ENCODE results near the gene LRWD1.
"Not testable (repeated sequence)": the region's sequence is repeated elsewhere in the genome, so short reads cannot be mapped to it uniquely, and the experiment has no call there.

The LRWD1 gene

DNA sequence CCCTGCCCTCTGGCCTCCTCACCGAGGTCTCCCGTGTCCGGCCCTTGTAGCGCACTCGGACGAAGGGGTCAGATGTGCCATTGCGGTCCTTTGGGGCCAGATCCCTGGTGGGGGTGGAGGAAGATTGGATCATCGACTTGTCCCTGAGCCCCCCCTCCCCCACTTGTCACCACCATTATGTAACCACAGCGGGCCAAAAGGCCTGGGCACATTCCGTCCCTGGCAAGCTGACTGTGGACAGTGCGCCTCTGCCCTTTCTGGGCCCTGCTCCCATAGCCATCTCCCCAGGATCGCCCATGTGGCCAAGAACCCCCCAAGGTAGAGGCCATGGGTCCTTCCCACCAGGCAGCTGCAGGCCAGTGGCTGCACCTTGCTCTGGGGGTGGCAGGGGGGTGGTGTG, 38.4 kb downstream of the LRWD1 start:
- not testable (repeated sequence) for DNase-seq

DNA sequence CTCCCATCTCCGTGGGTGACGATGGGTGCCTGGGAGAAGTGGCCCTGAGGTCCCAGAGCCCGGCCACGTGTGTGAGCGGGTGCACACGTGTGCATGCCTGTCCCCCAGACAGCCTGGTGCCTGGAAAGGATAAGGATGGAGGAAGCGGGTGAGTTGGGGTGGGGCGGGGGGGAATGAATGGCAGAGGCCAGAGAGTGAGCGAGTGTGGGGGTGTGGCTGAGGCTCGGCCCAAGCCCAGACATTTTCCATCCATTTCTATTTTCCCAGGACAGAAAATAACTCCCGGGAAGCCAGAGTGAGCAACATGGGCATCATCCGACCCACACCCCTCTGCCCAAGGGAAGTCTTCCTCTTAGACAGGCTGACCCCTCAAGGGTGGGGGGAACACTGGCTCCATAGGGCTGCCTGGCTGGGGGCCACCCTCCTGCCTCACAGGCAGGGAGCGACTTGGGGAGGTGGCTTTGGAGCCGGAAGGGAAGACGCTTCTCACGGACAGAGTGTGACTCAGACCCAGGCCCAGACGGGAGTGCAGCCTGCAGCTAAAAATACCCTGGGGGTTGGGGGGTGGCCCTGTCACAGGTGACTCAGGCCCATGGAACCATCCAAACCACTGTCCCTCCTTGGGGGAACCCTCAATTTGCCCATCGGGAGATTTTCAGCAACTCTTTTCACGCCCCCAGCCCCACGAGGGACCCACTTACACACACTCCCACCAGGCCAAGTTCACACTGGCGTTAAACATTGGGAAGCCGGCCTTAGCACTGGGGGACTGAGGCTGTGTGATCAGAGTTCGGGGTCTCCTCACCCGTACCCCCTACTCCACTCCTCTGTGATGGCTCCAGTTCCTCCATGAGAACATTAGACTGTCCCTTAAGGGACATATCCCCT, 40.8 kb downstream of the LRWD1 start:
- DNase-seq, result not testable (repeated sequence)

DNA sequence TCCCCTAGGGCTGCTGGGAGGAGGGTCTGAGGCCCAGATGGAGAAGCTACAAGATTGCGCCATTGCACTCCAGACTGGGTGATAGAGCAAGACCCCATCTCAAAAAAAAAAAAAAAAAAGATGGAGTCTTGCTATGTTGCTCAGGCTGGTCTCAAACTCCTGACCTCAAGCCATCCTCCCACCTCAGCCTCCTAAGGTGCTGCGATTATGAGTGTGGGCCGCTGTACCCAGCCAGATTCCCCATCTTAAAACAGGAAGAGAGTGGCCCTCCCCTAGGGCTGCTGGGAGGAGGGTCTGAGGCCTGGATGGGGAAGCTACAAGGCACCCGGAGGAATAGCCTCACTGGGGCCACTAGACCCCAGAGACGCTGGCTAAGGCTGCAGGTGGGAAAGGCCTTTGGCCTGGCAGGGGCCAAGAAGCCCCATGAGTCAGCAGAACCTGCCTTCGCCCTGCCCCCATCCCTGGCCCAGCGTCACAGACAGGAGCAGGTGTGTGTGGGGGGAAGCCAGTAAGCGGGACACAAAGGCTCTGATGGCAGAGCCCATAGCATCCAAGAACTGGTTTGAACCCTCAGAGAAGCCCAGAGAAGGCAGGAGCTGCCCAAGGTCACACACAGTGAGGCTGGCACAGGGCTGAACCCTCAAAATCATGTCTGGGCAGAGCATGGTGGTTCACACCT, 42.8 kb downstream of the LRWD1 start:
- not testable (repeated sequence) for DNase-seq

DNA sequence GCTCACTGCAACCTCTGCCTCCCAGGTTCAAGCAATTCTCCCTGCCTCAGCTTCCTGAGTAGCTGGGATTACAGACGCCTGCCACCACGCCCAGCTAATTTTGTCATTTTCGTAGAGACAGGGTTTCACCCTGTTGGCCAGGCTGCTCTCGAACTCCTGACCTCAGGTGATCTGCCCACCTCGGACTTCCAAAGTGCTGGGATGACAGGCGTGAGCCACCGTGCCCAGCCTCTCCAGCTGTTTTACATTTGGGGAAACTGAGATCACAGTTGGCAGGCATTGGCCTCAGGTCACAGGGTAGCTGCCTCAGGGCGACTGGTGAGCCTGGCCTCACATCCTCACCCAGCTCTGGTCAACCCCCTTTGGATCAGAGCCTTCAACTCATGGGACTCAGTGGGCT, 45.8 kb downstream of the LRWD1 start:
- not testable (repeated sequence) for DNase-seq

DNA sequence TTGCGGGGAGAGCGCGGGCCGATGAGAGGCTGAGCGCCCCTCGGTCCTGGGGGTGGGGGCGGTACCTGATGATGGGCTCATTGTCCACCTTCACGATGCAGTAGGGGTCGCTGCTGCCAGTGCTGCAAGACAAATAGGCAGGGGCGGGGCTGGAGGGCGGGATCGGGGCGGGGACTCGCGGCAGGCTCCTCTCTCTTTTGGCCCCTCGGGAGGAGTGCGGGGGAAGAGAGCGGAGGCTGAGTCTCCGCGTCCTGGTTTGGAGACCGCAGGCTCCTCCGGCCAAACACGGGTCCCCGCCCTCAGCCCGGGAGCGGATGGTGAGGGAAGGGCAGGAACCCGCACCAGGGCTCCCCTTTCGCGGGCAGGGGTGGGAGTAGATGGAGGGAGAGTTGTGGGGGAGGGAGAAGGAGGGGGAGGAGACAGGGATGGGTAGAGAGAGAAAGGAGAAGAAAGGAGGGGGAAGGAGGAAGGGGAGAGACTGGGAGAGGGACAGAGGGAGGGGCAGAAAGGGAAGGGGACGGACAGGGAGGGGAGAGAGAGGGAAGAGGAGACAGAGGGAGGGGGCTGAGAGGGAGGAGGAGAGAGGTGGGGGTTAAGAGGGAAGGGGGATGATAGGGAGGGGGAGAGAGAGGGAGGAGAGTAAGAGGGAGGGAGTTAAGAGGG, 47.2 kb downstream of the LRWD1 start:
- DNase-seq, result not testable (repeated sequence)

DNA sequence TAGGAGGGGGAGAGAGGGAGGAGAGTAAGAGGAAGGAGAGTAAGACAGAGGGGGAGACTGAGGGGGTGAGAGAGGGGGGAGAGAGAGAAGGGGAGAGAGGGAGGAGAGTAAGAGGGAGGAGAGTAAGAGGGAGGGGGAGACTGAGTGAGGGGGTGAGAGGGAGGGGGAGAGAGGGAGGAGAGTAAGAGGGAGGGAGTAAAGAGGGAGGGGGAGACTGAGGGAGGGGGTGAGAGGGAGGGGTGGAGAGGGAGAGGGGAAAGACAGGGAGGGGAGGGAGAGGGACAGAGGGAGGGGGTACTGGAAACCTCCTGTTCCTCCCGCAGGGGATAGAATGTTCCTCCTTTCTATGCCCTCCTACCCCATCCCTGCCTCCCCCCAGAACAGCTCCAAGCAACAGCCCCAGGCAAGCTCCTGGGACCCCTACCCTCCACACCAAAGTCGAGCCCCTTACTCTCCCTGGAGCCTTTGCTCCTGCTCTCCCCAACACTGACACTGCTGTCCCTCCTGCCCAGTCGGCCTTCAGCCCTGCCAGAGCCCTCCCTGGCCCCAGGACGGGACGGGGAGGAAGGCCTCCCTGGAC, 47.9 kb downstream of the LRWD1 start:
- peak; percentile 39 for DNase-seq

DNA sequence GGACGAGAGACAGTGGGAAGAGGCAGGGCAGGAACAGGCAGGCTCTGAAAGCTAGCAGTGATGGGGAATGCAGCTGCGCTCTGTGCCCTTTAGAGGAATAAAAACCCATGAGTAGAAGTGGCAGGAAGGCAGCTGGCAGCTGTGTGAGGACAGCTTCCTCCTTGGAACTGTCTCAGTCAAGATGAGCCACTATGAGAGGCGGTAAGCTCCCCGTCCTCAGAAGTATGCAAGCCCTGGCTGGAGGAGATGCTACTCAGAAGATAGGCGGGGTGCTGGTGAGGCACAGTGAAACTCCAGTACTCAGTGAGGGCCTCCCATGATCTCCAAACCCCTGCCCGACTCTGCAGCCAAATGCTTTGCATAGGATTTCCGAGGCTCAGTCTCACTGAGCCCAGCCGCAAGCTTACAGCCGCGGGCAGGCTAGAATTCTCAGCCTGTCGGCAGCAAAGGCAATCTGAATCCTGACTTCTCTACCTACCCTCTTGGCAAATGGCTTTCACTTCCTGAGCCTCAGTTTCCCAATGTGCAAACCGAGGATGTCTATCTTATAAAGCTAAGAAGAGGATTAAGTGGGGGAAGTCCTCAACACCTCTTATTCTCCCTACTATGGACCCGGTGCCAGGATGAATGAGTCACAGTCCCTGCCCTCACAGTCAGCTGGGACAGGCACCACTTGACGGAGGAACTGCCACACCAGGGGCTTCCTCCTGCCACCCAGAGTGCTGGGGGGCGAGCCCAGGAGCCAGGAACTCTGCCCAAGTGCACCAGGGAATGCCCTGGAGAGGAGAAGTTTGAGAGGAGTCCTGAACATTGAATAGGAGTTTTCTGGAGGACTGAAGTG, 50.3 kb downstream of the LRWD1 start:
- not testable (repeated sequence) for DNase-seq

DNA sequence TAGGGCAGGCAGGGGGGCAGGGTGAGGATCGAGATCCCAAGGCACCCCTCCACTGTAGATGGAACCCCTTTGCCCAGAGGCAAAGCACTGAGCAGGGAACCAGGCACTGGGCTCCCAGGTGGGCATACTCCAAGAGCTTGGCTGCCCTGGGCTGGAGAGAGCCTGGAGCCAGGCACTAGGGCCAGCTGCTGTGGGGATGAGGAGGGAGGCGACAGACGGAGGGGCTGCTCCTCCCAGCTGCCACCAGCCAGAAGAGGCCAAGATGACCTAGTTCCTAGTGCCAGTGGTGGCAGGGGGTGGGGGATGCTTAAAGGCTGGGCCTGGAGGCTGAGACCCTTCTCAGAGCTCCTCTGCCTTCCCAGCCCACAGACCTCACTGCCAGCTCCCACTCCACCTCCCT, 51.1 kb downstream of the LRWD1 start:
- not testable (repeated sequence) for DNase-seq

DNA sequence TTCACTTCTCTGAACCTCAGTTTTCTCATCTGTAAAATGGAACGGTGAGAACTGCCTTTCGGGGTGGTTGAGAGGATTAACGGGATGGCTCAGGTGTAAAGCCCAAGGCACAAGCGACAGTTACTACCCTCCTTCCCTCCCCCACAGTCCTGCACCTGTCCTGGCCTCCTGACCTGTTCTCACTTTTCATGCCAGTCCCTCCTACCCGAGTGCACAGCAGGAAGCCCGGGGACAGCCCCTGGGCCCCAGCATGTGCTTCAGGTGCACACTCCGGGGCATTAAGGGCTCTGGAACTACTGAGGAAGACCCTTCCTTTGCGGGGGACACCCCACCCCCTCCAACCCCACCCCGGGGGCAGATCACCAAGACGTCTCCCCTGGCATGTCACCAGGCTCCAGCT, 52.2 kb downstream of the LRWD1 start:
- not testable (repeated sequence) for DNase-seq

DNA sequence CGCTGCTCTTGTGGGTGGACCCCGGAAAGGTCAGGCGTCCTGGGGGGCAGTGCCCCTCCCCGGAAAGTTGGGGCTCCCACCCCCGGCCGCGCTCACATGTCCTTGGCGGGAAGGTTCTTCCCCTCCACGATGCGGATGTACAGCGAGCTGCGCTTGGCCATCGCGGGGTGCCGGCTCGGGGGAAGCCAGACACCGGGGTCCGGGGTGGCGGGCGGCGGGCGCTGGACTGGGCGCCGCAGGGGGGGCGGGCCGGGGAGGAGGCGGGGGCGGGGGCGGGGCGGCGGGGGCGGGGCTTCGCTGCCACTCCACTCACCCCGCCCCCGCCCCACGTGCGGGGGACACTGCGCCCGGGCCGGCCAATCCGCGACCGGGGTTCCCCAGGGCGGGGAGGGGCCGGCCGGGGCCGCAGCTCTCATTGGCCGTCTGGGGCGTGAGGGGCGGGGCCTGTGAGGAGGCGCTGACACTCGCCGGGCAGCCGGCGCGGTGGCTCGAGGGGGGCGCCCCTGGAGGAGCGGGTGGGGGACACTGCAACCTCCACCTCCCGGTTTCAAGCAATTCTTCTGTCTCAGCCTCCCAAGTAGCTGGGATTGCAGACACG, 52.9 kb downstream of the LRWD1 start, which contains the start of gene RASA4B:
RASA4B (minus strand) TSS at position 228 of the 598 bp plus-strand sequence; CDS start at position 161, 67 bp downstream.
- DNase-seq, result peak; percentile 40

DNA sequence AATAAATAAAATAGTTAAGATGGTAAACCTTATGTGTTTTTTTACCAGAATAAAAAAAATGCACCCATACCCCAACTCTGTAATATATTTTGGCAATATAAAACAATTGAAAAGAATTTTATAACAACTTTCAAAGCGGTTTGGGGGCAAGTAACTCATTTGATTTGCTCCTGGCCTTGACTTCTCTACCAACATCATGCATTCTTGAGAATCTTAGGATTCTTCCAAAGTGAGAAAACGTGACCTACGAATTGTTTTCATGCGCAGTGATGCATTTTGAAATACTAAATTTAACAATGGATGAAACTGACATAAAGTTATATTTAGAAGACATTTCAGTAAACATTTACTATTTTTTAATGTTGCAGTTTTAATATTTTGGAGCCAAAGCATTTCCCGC, 56.0 kb downstream of the LRWD1 start:
- not testable (repeated sequence) for DNase-seq
